Daoy (cell line): ENCODE results near the gene C9. TPM values are rescaled to one million over a fixed set of nuclear protein-coding genes. Genes with fewer than 3 reads are reported as not detected.
A peak's percentile ranks its signal among the peaks of the same experiment; 100 is the strongest.
"Not testable (repeated sequence)": the region's sequence is repeated elsewhere in the genome, so short reads cannot be mapped to it uniquely, and the experiment has no call there.

Experiments used
- DNase-seq: peaks from one replicate; pipeline ENCODE4 v3.0.0-alpha.2; 2015; ENCODE audit warnings: low read depth
- total RNA-seq: library from RNA; depleted of rRNA; stranded (reverse); fragments of >200 nt; shearing (Covaris generic); gene quantifications from 2 replicates; pipeline ENCODE4 v1.2.3, GENCODE V29; 2014; rRNA removed

Gene C9
- total RNA-seq = not detected in 2 replicates

GRCh38 chr5:39364367-39364766, at the start of gene C9:
Gene C9 (minus strand): TSS chr5:39364495. CDS start chr5:39364464, 31 bp downstream.
- DNase-seq = no peak

GRCh38 chr5:39413771-39414170, 49.5 kb upstream of the C9 start:
- no peak for DNase-seq

- no peak for DNase-seq
Measured at GRCh38 chr5:39412721-39413394, 48.6 kb upstream of the C9 start.

- no peak for DNase-seq
Measured at GRCh38 chr5:39411985-39412384, 47.7 kb upstream of the C9 start.

- no peak for DNase-seq
Measured at GRCh38 chr5:39411061-39411460, 46.8 kb upstream of the C9 start.

GRCh38 chr5:39409033-39409432, 44.7 kb upstream of the C9 start:
- no peak for DNase-seq

GRCh38 chr5:39405083-39405843, 41.0 kb upstream of the C9 start:
- DNase-seq = no peak

- DNase-seq = not testable (repeated sequence)
Measured at GRCh38 chr5:39403761-39404160, 39.5 kb upstream of the C9 start.

- not testable (repeated sequence) for DNase-seq
Measured at GRCh38 chr5:39402140-39402539, 37.8 kb upstream of the C9 start.

GRCh38 chr5:39400713-39401578, 36.7 kb upstream of the C9 start:
- DNase-seq = no peak

GRCh38 chr5:39399135-39400036, 35.1 kb upstream of the C9 start:
- peak; percentile 66 for DNase-seq

- DNase-seq = no peak
Measured at GRCh38 chr5:39396843-39397242, 32.5 kb upstream of the C9 start.

- DNase-seq = no peak
Measured at GRCh38 chr5:39395521-39395920, 31.2 kb upstream of the C9 start.

- DNase-seq = peak; percentile 40
Measured at GRCh38 chr5:39394946-39395345, 30.7 kb upstream of the C9 start.

GRCh38 chr5:39390945-39391344, 26.6 kb upstream of the C9 start:
- DNase-seq = no peak

- DNase-seq = no peak
Measured at GRCh38 chr5:39387293-39387692, 23.0 kb upstream of the C9 start.

- DNase-seq = no peak
Measured at GRCh38 chr5:39384271-39384670, 20.0 kb upstream of the C9 start.

- DNase-seq = no peak
Measured at GRCh38 chr5:39381376-39381775, 17.1 kb upstream of the C9 start.

- no peak for DNase-seq
Measured at GRCh38 chr5:39379693-39380092, 15.4 kb upstream of the C9 start.

- DNase-seq = no peak
Measured at GRCh38 chr5:39377613-39378012, 13.3 kb upstream of the C9 start.

- DNase-seq = peak; percentile 40
Measured at GRCh38 chr5:39376293-39376714, 12.0 kb upstream of the C9 start.
